Effector memory CD8-positive, alpha-beta T cell (primary cell): ENCODE results near the gene SYNGAP1.

Source experiments
- ATAC-seq: fragments of 150-1000 bp; cut with Tn5 transposase; replicated peaks from 2 replicates; pipeline ENCODE4 v1.10.0; 2021; ENCODE audit warnings: mild to moderate bottlenecking, moderate library complexity
- DNase-seq, 3 experiments: peaks; one replicate each; pipeline ENCODE4 v3.0.0; 2021
- H3K27ac Mint-ChIP-seq, 2 donors: one replicate each; pipeline ENCODE4 v1.8.0; 2022; ENCODE audit warnings: mild to moderate bottlenecking in 2 of 2, mixed read lengths in 2 of 2, moderate library complexity in 2 of 2
- H3K27me3 Mint-ChIP-seq, 2 donors: one replicate each; pipeline ENCODE4 v1.8.0; 2022; ENCODE audit warnings: mixed read lengths in 2 of 2
- H3K36me3 Mint-ChIP-seq: one replicate; pipeline ENCODE4 v1.8.0; 2022; ENCODE audit warnings: mild to moderate bottlenecking, moderate library complexity, mixed read lengths; ENCODE audit not compliant: insufficient read depth
- H3K4me1 Mint-ChIP-seq, 2 donors: one replicate each; pipeline ENCODE4 v1.8.0; 2022; ENCODE audit warnings: low read depth in 2 of 2, mixed read lengths in 2 of 2
- H3K4me3 Mint-ChIP-seq, 2 donors: one replicate each; pipeline ENCODE4 v1.8.0; 2022; ENCODE audit warnings: mild to moderate bottlenecking in 2 of 2, mixed read lengths in 2 of 2, moderate library complexity in 2 of 2
- H3K9me3 Mint-ChIP-seq, 2 donors: one replicate each; pipeline ENCODE4 v1.8.0; 2022; ENCODE audit warnings: mixed read lengths in 2 of 2

Gene SYNGAP1

GRCh38 chr6:33410711-33411631 lies 8.9 kb upstream of the SYNGAP1 start, which contains the start of gene PHF1:
Gene PHF1, plus strand, starts transcription at chr6:33411014. Its CDS starts 1,250 bp downstream, at chr6:33412264.
- H3K9me3 Mint-ChIP-seq, result no peaks in the 10 kb centered on the region
- peak within 1 kb of the TSS; percentile 97 to 100 for H3K27ac Mint-ChIP-seq
- H3K4me1 Mint-ChIP-seq, result peaks cover 47 to 55% of the 10 kb centered on the region in 2 donors
- peak; percentile 78 to 90 (median 88) for DNase-seq
- peaks cover 59% of the 10 kb centered on the region for H3K36me3 Mint-ChIP-seq
- H3K4me3 Mint-ChIP-seq, result peak within 1 kb of the TSS; percentile 85 to 89
- ATAC-seq, result peak; percentile 69
- no peaks in the 10 kb centered on the region for H3K27me3 Mint-ChIP-seq

DNA sequence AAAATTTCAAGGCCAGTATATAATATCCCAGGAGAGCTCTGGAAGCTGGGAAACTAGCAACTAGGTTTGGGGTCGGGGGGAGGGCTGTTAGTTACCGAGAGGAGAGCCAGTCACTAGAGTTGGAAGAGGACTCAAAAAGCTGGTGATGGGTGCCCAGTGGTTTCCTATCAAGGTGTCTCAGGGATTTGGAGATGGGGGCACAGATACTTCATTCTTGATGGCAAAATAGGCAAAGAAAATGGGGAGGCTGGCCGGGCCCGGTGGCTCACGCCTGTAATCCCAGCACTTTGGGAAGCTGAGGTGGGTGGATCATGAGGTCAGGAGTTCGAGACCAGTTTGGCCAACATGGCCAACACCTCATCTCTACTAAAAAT lies 8.2 kb upstream of the SYNGAP1 start:
- Mint-ChIP-seq H3K9me3 (no peaks in the 10 kb centered on the region), H3K4me1 (peaks cover 52 to 59% of the 10 kb centered on the region in 2 donors), H3K4me3 (peak overlapping the region; percentile 85 to 89), H3K27me3 (no peaks in the 10 kb centered on the region), H3K27ac (peak overlapping the region; percentile 97 to 100), H3K36me3 (peaks cover 65% of the 10 kb centered on the region)
- no peak for ATAC-seq
- no peak for DNase-seq

GRCh38 chr6:33412140-33413009 lies 7.5 kb upstream of the SYNGAP1 start:
- H3K9me3 Mint-ChIP-seq, result no peaks in the 10 kb centered on the region
- DNase-seq, result no peak
- H3K4me1 Mint-ChIP-seq, result peaks cover 59 to 67% of the 10 kb centered on the region in 2 donors
- ATAC-seq, result no peak
- no peaks in the 10 kb centered on the region for H3K27me3 Mint-ChIP-seq
- peak overlapping the region; percentile 97 to 100 for H3K27ac Mint-ChIP-seq
- peak overlapping the region; percentile 85 to 89 for H3K4me3 Mint-ChIP-seq
- peaks cover 73% of the 10 kb centered on the region for H3K36me3 Mint-ChIP-seq

- no peaks in the 10 kb centered on the region for H3K9me3 Mint-ChIP-seq
- H3K4me3 Mint-ChIP-seq, result peak overlapping the region; percentile 85 to 97
- peaks cover 66 to 74% of the 10 kb centered on the region in 2 donors for H3K4me1 Mint-ChIP-seq
- DNase-seq (no peak), ATAC-seq (no peak)
- H3K27ac Mint-ChIP-seq, result peak overlapping the region; percentile 65 to 100
- no peaks in the 10 kb centered on the region for H3K27me3 Mint-ChIP-seq
- peaks cover 82% of the 10 kb centered on the region for H3K36me3 Mint-ChIP-seq
These were observed 6.4 kb upstream of the SYNGAP1 start for GRCh38 chr6:33413241-33414120.

- no peak for DNase-seq
- Mint-ChIP-seq H3K4me3 (peak overlapping the region; percentile 31 to 97), H3K9me3 (no peaks in the 10 kb centered on the region), H3K27ac (peak overlapping the region in 1 of 2 donors; percentile 100), H3K4me1 (peaks cover 71 to 74% of the 10 kb centered on the region in 2 donors), H3K36me3 (peaks cover 89% of the 10 kb centered on the region), H3K27me3 (no peaks in the 10 kb centered on the region)
- ATAC-seq, result no peak
These were observed 5.1 kb upstream of the SYNGAP1 start for GRCh38 chr6:33414592-33415271.

- peaks cover 78% of the 10 kb centered on the region for H3K36me3 Mint-ChIP-seq
- H3K4me1 Mint-ChIP-seq, result peaks cover 68 to 71% of the 10 kb centered on the region in 2 donors
- ATAC-seq (no peak), DNase-seq (no peak)
- H3K9me3 Mint-ChIP-seq, result no peaks in the 10 kb centered on the region
- H3K4me3 Mint-ChIP-seq, result peak overlapping the region; percentile 94 to 97
- H3K27me3 Mint-ChIP-seq, result no peaks in the 10 kb centered on the region
- peak overlapping the region; percentile 22 to 100 for H3K27ac Mint-ChIP-seq
These were observed 4.0 kb upstream of the SYNGAP1 start for GRCh38 chr6:33415831-33416230.

- ATAC-seq (no peak), DNase-seq (no peak)
- H3K9me3 Mint-ChIP-seq, result no peaks in the 10 kb centered on the region
- H3K36me3 Mint-ChIP-seq, result peaks cover 73% of the 10 kb centered on the region
- peak overlapping the region; percentile 94 to 97 for H3K4me3 Mint-ChIP-seq
- H3K4me1 Mint-ChIP-seq, result peaks cover 67% of the 10 kb centered on the region in 2 donors
- H3K27me3 Mint-ChIP-seq, result no peaks in the 10 kb centered on the region
- peak overlapping the region; percentile 98 to 100 for H3K27ac Mint-ChIP-seq
These were observed 3.3 kb upstream of the SYNGAP1 start for GRCh38 chr6:33416386-33417127.

GRCh38 chr6:33417128-33417902 lies 2.5 kb upstream of the SYNGAP1 start:
- H3K9me3 Mint-ChIP-seq, result no peaks in the 10 kb centered on the region
- ATAC-seq (no peak), DNase-seq (no peak)
- H3K27me3 Mint-ChIP-seq, result no peaks in the 10 kb centered on the region
- peak overlapping the region; percentile 98 to 100 for H3K27ac Mint-ChIP-seq
- peaks cover 62 to 64% of the 10 kb centered on the region in 2 donors for H3K4me1 Mint-ChIP-seq
- H3K4me3 Mint-ChIP-seq, result peak overlapping the region; percentile 94 to 97
- H3K36me3 Mint-ChIP-seq, result peaks cover 67% of the 10 kb centered on the region

DNA sequence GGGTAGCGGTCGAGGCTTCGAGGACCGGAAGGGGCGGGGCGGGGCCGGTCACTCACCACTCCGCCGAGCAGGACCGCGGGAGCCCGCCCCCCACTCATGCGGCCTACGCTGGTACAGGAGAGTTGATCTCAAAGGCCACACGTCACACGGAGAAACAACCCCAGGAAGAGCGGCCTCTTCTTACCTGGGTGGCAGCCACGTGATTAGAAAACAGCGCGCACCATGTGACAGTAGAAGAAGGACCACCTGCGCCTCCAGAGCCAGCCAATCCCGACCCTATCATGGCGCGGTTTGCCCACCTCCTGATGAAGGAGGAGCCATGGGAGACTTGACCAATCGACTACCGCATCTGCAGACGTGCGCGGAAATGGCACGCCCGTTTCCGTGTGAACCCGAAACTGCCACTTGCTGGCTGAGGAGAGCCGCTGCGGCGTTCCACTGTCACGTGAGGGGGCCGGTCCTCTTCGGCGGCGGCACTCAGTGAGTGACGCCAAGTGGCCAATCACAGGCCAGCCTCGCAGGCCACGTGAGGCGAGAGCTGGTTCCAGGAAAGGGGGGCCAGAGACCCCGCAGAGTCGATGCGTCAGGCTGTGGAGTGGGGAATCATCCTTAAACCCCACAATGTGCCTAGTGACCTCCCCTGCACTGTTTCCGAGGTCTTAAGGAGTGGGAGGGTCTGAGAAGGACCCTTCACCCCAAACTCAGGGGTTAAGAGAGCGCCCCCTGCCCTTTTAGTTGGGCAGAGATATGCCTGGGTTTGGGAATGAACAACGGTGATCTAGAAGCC lies 1.8 kb upstream of the SYNGAP1 start, which contains the start of gene CUTA:
TSS of gene CUTA (minus strand) at position 205 of the 787 bp plus-strand sequence. CDS start at position 98, 107 bp downstream.
- Mint-ChIP-seq H3K36me3 (peaks cover 60% of the 10 kb centered on the region), H3K4me3 (peak within 1 kb of the TSS; percentile 94 to 97), H3K4me1 (peaks cover 55 to 56% of the 10 kb centered on the region in 2 donors), H3K27ac (peak within 1 kb of the TSS; percentile 98 to 100), H3K27me3 (no peaks in the 10 kb centered on the region), H3K9me3 (no peaks in the 10 kb centered on the region)
- DNase-seq (peak; percentile 96 to 98 (median 98)), ATAC-seq (peak; percentile 79)

DNA sequence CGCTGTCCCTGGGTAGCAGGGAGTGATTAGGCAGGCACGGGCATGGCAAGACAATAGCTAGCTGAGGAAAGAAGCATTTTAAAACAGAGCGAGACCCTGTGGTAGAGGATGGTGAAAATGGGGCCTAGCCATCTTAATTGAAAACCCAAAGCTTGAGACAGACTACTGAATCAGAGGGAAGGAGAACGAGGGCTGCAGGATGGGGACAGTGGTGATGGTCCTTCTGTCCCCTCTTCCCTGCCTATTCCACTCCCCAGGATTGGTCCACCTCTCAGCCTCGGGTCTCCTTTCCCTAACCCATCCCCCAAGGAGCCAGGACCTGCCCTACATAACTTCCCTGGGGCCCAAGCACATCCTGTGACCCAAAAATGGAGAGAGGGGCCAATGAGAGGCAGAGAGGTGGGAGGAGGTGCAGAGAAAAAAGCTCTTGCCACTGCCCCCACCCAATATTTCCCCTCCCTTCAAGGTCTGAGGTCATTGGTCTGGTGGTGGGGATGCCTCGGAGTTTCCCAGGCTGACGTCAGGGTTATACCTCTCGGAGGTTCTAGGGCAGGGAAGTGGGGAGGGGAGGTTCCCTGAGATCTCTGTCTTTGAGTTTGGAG lies 1.1 kb upstream of the SYNGAP1 start:
- peak overlapping the region; percentile 94 to 97 for H3K4me3 Mint-ChIP-seq
- peaks cover 49 to 54% of the 10 kb centered on the region in 2 donors for H3K4me1 Mint-ChIP-seq
- H3K27me3 Mint-ChIP-seq, result no peaks in the 10 kb centered on the region
- peaks cover 60% of the 10 kb centered on the region for H3K36me3 Mint-ChIP-seq
- peak; percentile 27 for ATAC-seq
- H3K9me3 Mint-ChIP-seq, result no peaks in the 10 kb centered on the region
- peak in 2 of 3 experiments; percentile 67 for DNase-seq
- peak overlapping the region; percentile 98 to 100 for H3K27ac Mint-ChIP-seq
